Spleen (tissue), 3 donors: ENCODE measurements around the gene ABTB1.

Experiments
- POLR2A ChIP-seq, 3 donors: fragments of 450-650 bp; IDR thresholded peaks; one replicate each; pipeline ENCODE4 v1.5.1; 2017; ENCODE audit warnings: antibody characterized with exemption in 3 of 3, mild to moderate bottlenecking in 1 of 3
- POLR2AphosphoS5 ChIP-seq, 3 donors: sonication (generic); formaldehyde crosslinking; IDR thresholded peaks; one replicate each; pipeline ENCODE4 v1.5.1; 2017; ENCODE audit warnings: antibody characterized with exemption in 3 of 3

DNA sequence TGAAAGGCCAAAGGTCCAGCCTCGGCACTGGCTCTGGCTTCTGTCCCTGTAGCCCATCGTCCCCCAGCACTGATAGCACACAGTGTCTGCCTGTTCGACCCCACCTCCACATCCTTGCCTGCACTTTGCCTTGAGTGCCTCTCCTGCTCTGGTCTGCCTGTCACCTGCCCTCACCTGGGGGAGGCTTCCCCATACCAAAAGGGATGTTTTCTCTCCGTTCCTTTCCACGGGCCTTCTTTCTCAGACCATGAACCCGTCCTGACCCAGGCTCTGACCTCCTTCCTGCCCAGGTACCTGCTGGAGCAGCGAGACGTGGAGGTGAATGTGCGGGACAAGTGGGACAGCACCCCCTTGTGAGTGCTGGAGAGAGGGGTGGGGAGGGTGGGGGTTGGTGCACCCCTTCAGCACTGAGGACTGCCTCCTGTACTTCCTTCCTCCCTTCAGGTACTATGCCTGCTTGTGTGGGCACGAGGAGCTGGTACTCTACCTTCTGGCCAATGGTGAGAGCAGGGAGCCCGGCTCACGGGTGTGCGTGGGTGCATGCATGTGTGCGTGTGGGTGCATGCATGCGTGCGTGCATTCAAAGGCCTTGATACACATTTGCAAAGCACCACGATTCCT, 1.5 kb downstream of the ABTB1 start:
- TF ChIP-seq POLR2A (IDR thresholded peaks at IDR 0.05) (no peak), POLR2AphosphoS5 (IDR thresholded peaks at IDR 0.05) (peak in 1 of 3 donors; percentile 11)
